Right ventricle myocardium inferior (tissue), 1 donor: ENCODE data around the gene SLC23A1. TPM values are rescaled to one million over a fixed set of nuclear protein-coding genes. Genes with fewer than 3 reads are reported as not detected.
"Not testable (repeated sequence)": the region's sequence is repeated elsewhere in the genome, so short reads cannot be mapped to it uniquely, and the experiment has no call there.

ENCODE experiments used
- ATAC-seq: fragments of 200-7000 bp; cut with Tn5 transposase; one replicate; pipeline ENCODE4 v1.9.1; 2020; ENCODE audit warnings: mild to moderate bottlenecking, moderate library complexity
- DNase-seq: peaks from one replicate; pipeline ENCODE4 v3.0.0; 2021; ENCODE audit errors: missing footprints
- intact Hi-C: fragments of 100-400 bp; cut with DNase I; formaldehyde crosslinking; loops from one replicate; pipeline ENCODE4 v1.11.0; 2022
- total RNA-seq: library from RNA; stranded (reverse); fragmentation: NEBNext Ultra II Directional; extraction: Animal tissue kit (Norgen Biotek cat#: 25700); gene quantifications from one replicate; pipeline ENCODE4 v1.2.1, GENCODE V29; 2021
- donor health status: DM: no; HTN: yes; CAD: no; lungs with severe emphysema.

SLC23A1 gene
- total RNA-seq, 1 donor from 2014 or later, result not detected

GRCh38 chr5:139381837-139382761 lies 998 bp downstream of the SLC23A1 start:
- intact Hi-C loops, result no loop called here
- ATAC-seq, result no peak
- no peak for DNase-seq

GRCh38 chr5:139379626-139380449 lies 3.3 kb downstream of the SLC23A1 start:
- intact Hi-C loops, result no loop called here
- ATAC-seq (no peak), DNase-seq (peak; percentile 59)

- intact Hi-C loops, result no loop called here
- DNase-seq (peak; percentile 58), ATAC-seq (no peak)
Measured at GRCh38 chr5:139378941-139379361, 4.1 kb downstream of the SLC23A1 start.

- intact Hi-C loops, result no loop called here
- ATAC-seq (no peak), DNase-seq (no peak)
Measured at GRCh38 chr5:139378101-139378825, 4.8 kb downstream of the SLC23A1 start.

GRCh38 chr5:139377226-139377625 lies 5.9 kb downstream of the SLC23A1 start:
- DNase-seq (no peak), ATAC-seq (no peak)
- intact Hi-C loops, result no loop called here

- DNase-seq (no peak), ATAC-seq (no peak)
- intact Hi-C loops, result no loop called here
Measured at GRCh38 chr5:139376364-139376763, 6.7 kb downstream of the SLC23A1 start.

GRCh38 chr5:139374909-139375308 lies 8.2 kb downstream of the SLC23A1 start:
- intact Hi-C loops, result no loop called here
- ATAC-seq (no peak), DNase-seq (no peak)

- intact Hi-C loops, result loop anchor here (2.0 kb wide), 1 partner anchor 19 kb away; no protein-coding TSS in a partner anchor
- DNase-seq (no peak), ATAC-seq (peak; percentile 23)
Measured at GRCh38 chr5:139371482-139372435, 11.3 kb downstream of the SLC23A1 start.

- DNase-seq, result no peak
- intact Hi-C loops, result no loop called here
- no peak for ATAC-seq
Measured at GRCh38 chr5:139369181-139369580, 13.9 kb downstream of the SLC23A1 start.

GRCh38 chr5:139368613-139369012 lies 14.5 kb downstream of the SLC23A1 start:
- intact Hi-C loops, result no loop called here
- DNase-seq (no peak), ATAC-seq (no peak)

- ATAC-seq, result no peak
- intact Hi-C loops, result no loop called here
- no peak for DNase-seq
Measured at GRCh38 chr5:139364466-139364865, 18.6 kb downstream of the SLC23A1 start.

- ATAC-seq (no peak), DNase-seq (no peak)
- intact Hi-C loops, result no loop called here
Measured at GRCh38 chr5:139363937-139364336, 19.2 kb downstream of the SLC23A1 start.

GRCh38 chr5:139361835-139362429 lies 21.2 kb downstream of the SLC23A1 start:
- intact Hi-C loops, result no loop called here
- ATAC-seq (no peak), DNase-seq (no peak)

GRCh38 chr5:139360384-139360783 lies 22.7 kb downstream of the SLC23A1 start:
- DNase-seq (no peak), ATAC-seq (no peak)
- intact Hi-C loops, result no loop called here

GRCh38 chr5:139358064-139358463 lies 25.0 kb downstream of the SLC23A1 start:
- no peak for DNase-seq
- no peak for ATAC-seq
- intact Hi-C loops, result no loop called here

GRCh38 chr5:139355900-139356299 lies 27.2 kb downstream of the SLC23A1 start:
- ATAC-seq, DNase-seq, intact Hi-C loops: not testable (repeated sequence)

GRCh38 chr5:139354186-139354585 lies 28.9 kb downstream of the SLC23A1 start:
- no peak for DNase-seq
- intact Hi-C loops, result no loop called here
- no peak for ATAC-seq

- intact Hi-C loops, DNase-seq, ATAC-seq: not testable (repeated sequence)
Measured at GRCh38 chr5:139347863-139348262, 35.2 kb downstream of the SLC23A1 start.
